Ishikawa (cell line): ENCODE results near the gene FAM117B.

ENCODE experiments used
- CEBPB ChIP-seq: IDR thresholded peaks from 2 replicates; pipeline ENCODE4 v1.6.1; 2012
- CREB1 ChIP-seq: IDR thresholded peaks from 2 replicates; pipeline ENCODE4 v1.6.1; 2012; ENCODE audit warnings: low read depth
- EGR1 ChIP-seq: IDR thresholded peaks from 2 replicates; pipeline ENCODE4 v1.6.1; 2012
- EP300 ChIP-seq: IDR thresholded peaks from 2 replicates; pipeline ENCODE4 v1.6.1; 2012; ENCODE audit warnings: borderline replicate concordance
- FOXM1 ChIP-seq: IDR thresholded peaks from 2 replicates; pipeline ENCODE4 v1.6.1; 2012; ENCODE audit warnings: low read depth, borderline replicate concordance
- NFIC ChIP-seq: IDR thresholded peaks from 2 replicates; pipeline ENCODE4 v1.6.1; 2012
- RAD21 ChIP-seq: IDR thresholded peaks from 2 replicates; pipeline ENCODE4 v1.6.1; 2012; ENCODE audit warnings: low read depth
- REST ChIP-seq: IDR thresholded peaks from 2 replicates; pipeline ENCODE4 v1.6.1; 2012; ENCODE audit warnings: low read depth, mild to moderate bottlenecking
- TAF1 ChIP-seq: IDR thresholded peaks from 2 replicates; pipeline ENCODE4 v1.6.1; 2012; ENCODE audit warnings: low read depth, mild to moderate bottlenecking
- TCF12 ChIP-seq: IDR thresholded peaks from 2 replicates; pipeline ENCODE4 v1.6.1; 2012; ENCODE audit warnings: low read depth
- TEAD4 ChIP-seq: IDR thresholded peaks from 2 replicates; pipeline ENCODE4 v1.6.1; 2012
- YY1 ChIP-seq: IDR thresholded peaks from 2 replicates; pipeline ENCODE4 v1.6.1; 2012; ENCODE audit warnings: low read depth
- ZBTB7A ChIP-seq: IDR thresholded peaks from 2 replicates; pipeline ENCODE4 v1.6.1; 2012; ENCODE audit warnings: low read depth
- TF ChIP-seq, protein P1 (sequence below): IDR thresholded peaks from 2 replicates; pipeline ENCODE4 v1.6.1; 2012
- TF ChIP-seq, protein P2 (sequence below): IDR thresholded peaks from 2 replicates; pipeline ENCODE4 v1.6.1; 2012

FAM117B gene

DNA sequence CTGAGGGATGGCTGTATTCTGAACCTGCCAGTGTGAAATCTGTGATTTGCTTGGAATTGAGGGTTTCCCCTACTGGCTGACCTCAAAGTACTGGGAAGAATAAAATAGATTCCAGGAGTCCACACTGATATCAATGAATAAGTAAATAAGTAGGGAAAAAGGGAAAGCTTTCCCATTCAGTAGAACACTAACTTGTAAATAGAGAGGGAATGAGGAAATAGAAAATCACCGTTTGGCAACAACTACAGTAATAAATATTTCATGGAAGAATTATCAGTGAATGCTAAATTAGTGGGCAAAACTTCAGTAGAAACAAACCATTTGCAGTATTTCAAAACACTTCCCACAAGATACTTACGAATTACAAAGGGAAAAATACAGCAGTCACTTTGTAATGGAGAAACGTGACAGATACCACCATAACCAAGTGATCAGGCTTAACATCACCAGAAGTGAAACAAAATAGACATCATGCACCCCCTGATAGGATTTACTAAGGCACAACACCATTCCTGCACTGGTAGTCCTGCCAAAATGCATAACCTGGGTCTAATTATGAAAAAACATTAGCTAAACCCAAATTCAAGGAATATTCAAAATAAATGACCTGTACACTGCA is 148.3 kb downstream of the FAM117B start:
- TF ChIP-seq, protein P1, sequence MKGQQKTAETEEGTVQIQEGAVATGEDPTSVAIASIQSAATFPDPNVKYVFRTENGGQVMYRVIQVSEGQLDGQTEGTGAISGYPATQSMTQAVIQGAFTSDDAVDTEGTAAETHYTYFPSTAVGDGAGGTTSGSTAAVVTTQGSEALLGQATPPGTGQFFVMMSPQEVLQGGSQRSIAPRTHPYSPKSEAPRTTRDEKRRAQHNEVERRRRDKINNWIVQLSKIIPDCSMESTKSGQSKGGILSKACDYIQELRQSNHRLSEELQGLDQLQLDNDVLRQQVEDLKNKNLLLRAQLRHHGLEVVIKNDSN = no peak
- TF ChIP-seq TEAD4 (no peak), RAD21 (no peak), CEBPB (no peak), TAF1 (no peak), EP300 (no peak), NFIC (no peak), CREB1 (no peak), REST (no peak), ZBTB7A (no peak), FOXM1 (no peak)
- TF ChIP-seq, protein P2, sequence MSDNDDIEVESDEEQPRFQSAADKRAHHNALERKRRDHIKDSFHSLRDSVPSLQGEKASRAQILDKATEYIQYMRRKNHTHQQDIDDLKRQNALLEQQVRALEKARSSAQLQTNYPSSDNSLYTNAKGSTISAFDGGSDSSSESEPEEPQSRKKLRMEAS = no peak

GRCh38 chr2:202786842-202787241 is 152.1 kb downstream of the FAM117B start:
- no peak for TF ChIP-seq EGR1
- no peak for TF ChIP-seq REST
- TF ChIP-seq, protein P1 = no peak
- TF ChIP-seq TEAD4 = no peak
- no peak for TF ChIP-seq FOXM1
- no peak for TF ChIP-seq TAF1

DNA sequence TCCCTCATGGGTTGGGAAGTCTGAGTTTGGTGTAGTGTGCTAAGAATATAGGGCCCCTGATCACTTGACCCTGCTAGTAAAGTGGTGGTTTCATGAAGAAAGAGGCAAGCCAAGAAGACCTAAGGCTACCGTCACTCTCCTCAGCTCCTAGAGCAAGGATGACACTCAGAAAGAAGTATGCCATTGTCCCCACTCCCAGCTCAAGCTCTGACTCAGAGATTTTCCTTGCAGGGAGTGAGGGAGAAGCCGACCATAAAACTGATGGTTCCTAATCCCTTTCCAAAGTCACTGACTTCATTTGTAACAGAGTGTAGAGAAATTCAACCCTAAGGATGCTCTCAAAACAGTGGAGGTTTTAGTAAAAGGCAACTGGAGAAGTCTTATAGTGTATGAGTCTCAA is 155.9 kb downstream of the FAM117B start:
- TF ChIP-seq EGR1 (no peak), FOXM1 (no peak), TEAD4 (no peak), REST (no peak), EP300 (no peak), CEBPB (no peak)
- TF ChIP-seq, protein P1 = no peak
- TF ChIP-seq, protein P2 = no peak

DNA sequence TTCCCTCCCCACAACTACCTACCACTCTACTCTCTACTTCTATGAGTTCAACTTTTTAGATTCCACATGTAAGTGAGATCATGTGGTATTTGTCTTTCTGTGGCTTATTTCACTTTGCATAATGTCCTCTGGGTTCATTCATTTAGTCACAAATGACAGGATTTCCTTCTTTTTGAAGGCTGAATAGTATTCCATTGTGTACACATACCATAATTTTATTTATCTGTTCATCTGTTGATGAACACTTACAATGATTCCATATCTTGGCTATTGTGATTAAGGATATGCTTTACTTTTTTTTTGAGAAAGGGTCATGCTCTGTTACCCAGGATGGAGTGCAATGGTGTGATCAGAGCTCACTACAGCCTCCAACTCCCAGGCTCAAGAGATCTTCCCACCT is 163.2 kb downstream of the FAM117B start:
- TF ChIP-seq RAD21 (no peak), NFIC (no peak), EGR1 (no peak), REST (no peak), CREB1 (no peak), CEBPB (no peak), FOXM1 (no peak), ZBTB7A (no peak), EP300 (no peak), TCF12 (no peak), TEAD4 (no peak), TAF1 (no peak), YY1 (no peak)
- TF ChIP-seq, protein P2 = no peak
- TF ChIP-seq, protein P1 = no peak
